ENCODE results near the gene ACSL5.

ACSL5 gene

DNA sequence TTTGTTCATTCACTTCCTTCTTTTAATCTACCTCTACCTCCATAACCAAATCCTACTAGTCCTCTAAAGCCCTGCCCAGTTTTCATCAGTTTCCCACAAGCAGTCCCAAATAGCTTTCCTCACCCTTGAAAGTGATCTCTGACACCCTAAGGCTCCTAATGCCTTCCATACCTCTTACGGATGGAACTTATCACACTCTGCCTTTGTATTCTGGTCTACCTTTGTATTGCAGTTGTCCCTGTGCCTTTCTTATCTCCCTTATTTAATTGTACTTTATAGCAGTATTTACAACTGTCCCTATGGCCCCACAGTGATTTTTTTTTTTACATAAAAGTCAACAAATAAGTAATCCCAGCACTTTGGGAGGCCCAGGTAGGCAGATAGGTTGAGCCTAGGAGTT is 33.8 kb downstream of the ACSL5 start:
- DNase-seq (ENCODE audit: low read depth in 2 of 2) = no peak

DNA sequence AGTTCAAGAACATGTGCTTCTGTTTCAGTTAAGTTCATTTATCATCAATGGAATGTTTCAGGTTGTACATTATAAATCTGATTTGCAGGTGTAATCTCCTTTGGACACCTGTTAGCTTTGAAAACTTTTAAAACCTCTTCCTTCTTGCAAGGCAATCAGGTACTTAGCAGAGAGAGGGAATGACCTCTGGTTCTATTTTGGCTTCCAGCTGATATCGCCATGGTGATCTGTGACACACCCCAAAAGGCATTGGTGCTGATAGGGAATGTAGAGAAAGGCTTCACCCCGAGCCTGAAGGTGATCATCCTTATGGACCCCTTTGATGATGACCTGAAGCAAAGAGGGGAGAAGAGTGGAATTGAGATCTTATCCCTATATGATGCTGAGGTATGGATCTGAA is 35.4 kb downstream of the ACSL5 start:
- no peak for DNase-seq (ENCODE audit: low read depth in 2 of 2)

DNA sequence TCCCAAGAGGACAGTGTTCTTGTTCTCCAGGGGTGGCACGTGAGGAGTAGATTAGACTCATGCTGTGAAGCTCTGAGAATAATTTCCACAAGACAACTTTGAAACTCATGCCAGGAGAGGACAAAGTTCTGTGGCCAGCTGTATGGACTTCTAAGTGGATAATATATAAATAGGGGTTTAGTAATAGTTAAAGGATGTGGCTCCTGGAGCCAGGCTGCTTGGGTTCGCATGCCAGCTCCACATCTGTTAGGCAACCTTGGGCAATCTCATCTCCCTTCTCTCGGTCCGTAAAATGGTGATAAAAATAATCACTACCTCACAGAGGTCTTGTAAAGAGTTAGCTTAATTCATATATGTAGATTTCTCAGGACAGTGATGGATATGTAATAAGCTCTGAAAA is 35.8 kb downstream of the ACSL5 start:
- no peak for DNase-seq (ENCODE audit: low read depth in 2 of 2)

DNA sequence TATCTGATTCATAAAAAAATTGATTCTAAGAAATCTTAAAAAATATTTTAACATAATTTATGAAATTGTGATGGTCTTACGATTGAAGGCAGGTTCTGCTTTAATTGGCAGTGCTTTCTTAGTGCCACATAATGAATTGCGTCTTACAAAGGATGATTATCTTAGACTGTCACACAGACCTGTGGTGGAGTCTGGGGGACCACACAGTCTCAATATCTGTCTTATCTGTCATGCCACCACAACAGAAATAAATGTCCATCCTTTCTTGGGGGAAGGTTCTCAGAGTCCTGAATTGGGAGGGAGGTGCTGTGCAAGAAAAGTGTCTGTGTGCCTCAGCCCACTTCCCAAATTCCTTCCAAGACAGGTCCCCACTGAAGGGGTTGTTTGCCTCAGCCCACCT is 38.8 kb downstream of the ACSL5 start:
- no peak for DNase-seq (ENCODE audit: low read depth in 2 of 2)

DNA sequence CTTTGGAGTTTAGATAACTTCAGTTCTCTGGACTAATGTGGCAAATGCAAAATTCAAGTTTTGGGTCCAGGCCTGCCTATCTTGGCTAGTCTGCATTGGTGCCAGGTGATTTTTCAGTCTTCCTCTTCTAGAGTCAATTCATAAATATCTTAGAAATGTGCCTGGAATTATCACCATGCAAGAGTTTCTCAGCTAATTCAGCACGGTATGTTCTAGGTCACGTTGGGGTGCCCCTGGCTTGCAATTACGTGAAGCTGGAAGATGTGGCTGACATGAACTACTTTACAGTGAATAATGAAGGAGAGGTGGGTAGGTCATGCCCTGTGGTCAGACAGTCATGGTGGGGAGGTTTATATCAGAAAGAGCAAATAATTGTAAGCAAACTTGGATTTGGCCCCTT is 47.8 kb downstream of the ACSL5 start:
- no peak for DNase-seq (ENCODE audit: low read depth in 2 of 2)

DNA sequence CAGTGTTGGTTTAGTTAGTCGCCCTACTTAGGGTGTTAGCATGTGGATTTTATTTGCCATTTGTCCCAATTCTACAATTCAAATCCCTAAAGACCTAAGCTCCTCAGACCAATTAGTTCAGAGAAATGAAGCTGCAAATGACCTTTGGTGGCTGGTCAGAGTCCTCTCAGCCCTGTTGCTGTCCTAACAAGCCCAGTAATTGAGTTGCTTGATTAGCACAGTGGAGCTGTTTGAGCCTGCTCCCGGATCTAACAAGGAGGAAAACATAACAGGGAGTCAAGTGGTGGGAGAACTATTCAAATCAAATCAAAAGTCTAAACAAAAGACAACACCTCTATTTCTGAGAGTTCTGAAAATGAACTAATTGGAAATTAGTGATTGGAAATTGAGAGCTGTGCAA is 50.7 kb downstream of the ACSL5 start:
- DNase-seq (ENCODE audit: low read depth in 2 of 2) = no peak

DNA sequence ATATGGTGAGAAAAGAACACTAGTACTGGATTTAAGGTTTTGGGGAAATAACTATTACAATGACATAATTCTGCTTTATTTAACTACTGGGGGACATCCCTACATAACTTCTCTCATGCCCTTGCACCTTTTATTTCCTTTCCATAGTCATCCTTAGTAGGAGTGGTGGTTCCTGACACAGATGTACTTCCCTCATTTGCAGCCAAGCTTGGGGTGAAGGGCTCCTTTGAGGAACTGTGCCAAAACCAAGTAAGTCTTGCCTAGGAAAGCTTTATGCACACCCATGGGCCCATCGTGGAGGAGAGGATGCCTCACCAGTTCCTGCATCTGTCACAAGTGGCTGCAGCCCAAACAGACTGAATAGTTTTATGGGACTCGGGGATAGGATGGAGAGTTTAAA is 52.2 kb downstream of the ACSL5 start:
- no peak for DNase-seq (ENCODE audit: low read depth in 2 of 2)

DNA sequence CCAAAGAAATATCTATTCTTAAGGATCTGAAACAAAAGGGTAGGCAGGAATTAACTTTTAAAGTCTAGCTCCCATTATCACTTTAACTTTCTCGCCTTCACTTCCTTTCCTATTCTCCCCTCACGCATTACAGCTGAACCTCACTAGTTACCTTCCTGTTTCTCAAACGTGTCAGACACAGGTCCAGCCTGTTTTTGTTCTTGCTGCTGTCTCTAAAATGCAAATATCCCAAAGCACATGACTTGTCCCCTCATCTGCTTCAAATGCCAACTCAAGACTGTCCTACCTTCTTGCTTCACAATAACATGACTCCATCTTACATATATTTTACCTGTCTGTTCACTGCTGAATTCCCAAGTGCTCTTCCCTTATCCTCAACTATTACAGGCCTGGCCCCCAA is 55.2 kb downstream of the ACSL5 start:
- no peak for DNase-seq (ENCODE audit: low read depth in 2 of 2)

- no peak for DNase-seq (ENCODE audit: low read depth in 2 of 2)
These were observed 55.8 kb downstream of the ACSL5 start for GRCh38 chr10:112429654-112430230.

DNA sequence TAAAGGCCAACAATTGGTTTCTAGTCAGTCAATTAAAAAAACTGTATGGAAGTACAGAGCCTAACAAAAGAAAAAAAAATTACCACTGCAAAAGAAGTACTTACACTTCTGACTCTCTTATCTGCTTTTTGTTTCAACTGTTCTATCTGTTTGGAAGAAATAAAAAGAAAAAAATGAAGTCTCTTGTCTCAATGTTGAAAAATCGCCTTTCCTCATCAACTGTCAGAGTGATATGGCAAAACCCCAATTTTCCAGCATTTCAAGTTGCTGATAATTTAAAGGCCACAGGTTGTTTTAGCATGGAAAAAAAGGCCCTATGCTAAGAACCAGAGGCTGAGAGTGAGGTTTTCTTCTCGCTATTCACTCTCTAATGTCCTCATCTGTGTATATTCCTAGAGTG is 59.2 kb downstream of the ACSL5 start:
- no peak for DNase-seq (ENCODE audit: low read depth in 2 of 2)

- no peak for DNase-seq (ENCODE audit: low read depth in 2 of 2)
These were observed 61.2 kb downstream of the ACSL5 start for GRCh38 chr10:112434988-112435619.

GRCh38 chr10:112438356-112438755 is 64.4 kb downstream of the ACSL5 start:
- DNase-seq (ENCODE audit: low read depth in 2 of 2) = no peak

DNA sequence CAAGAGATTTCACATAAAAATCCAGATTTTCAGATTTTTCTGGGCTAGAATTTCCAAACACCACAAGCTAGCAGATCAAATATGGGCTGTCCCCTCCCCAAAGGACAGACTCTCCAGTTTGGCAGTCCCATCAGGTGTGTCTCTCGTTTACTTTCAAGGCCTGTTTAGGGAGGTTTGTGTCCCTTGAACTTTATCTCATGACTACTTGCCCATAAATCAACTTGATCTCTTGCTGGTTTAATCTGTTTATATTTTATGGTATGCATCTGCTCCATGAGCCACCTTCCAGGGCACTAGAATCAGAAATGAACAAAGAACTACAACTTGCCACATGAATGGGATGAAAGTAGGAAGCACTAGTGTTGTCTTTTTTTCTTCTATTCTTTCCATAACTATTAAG is 67.6 kb downstream of the ACSL5 start:
- DNase-seq (ENCODE audit: low read depth in 2 of 2) = no peak

GRCh38 chr10:112442063-112442462 is 68.1 kb downstream of the ACSL5 start:
- DNase-seq (ENCODE audit: low read depth in 2 of 2) = no peak

DNA sequence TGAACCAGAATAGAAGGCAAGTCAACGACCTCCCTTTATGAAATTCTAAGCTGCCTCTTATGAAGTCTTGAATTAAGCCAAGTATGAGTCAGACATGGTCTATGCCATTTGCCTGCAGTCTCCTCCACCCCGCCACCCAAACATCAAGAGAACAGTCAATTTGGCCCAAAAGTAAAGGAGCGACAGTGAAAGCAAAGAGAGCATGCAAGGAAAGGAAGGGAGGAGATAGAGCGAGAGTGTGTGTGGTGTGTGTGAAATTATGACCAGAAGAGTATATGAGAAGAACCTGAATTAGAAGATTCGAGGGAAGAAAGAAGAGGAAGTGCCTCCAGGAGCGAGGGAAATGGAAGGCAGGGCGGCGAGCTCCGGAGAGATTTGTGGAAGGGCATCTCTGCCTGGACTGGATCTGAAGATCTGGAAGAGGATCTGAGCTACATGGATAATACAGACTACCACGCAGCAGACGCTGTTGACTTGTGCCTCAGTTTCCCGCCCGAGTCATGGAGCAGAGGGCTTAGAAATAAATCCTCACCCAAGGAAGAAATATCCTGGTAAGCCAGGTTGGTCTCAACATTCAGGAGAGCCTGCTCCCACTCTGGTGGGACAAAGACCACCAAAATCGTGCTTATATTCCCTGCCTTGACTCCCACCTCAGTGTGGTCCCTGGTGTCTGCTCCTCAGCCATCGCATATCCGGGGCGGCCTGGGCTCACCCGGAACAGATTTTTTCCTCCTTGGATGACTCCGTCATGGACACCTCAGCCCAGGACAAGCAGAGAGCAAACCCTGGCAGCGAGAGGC is 72.3 kb downstream of the ACSL5 start:
- no peak for DNase-seq (ENCODE audit: low read depth in 2 of 2)

GRCh38 chr10:112446855-112447619 is 73.1 kb downstream of the ACSL5 start, which contains the start of the genes VTI1A and ZDHHC6:
TSS of gene VTI1A (plus strand) at chr10:112447215. CDS start at chr10:112447374, 159 bp downstream.
TSS of gene ZDHHC6 (minus strand) at chr10:112446914. CDS start at chr10:112445436, 1,478 bp downstream.
- DNase-seq (ENCODE audit: low read depth in 2 of 2) = peak; percentile 63 to 69

DNA sequence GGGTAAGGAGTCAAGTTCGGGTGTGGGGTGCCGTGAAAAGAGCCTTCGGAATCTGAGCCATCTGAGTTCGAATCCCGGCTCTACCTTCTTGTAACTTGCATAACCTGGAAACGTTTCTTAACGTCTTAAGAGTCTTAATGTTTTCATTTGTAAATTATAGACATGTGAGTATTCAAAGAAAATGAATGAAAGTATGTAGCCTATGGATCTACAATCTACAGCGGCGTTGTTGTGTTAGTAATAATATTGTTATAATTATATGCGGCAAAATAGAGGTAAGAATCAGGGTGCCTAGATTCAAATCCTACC is 73.7 kb downstream of the ACSL5 start:
- no peak for DNase-seq (ENCODE audit: low read depth in 2 of 2)

GRCh38 chr10:112448888-112449287 is 75.0 kb downstream of the ACSL5 start:
- DNase-seq (ENCODE audit: low read depth in 2 of 2) = no peak

- DNase-seq (ENCODE audit: low read depth in 2 of 2) = no peak
These were observed 81.2 kb downstream of the ACSL5 start for GRCh38 chr10:112454910-112455779.

- DNase-seq (ENCODE audit: low read depth in 2 of 2) = no peak
These were observed 82.6 kb downstream of the ACSL5 start for GRCh38 chr10:112456533-112456932.

GRCh38 chr10:112460366-112460765 is 86.5 kb downstream of the ACSL5 start:
- no peak for DNase-seq (ENCODE audit: low read depth in 2 of 2)

All from stimulated activated CD8-positive, alpha-beta memory T cell treated with anti-CD3 and anti-CD28 coated beads, Interleukin-2, amount 100 ng/mL, for 1 hour (primary cell).